ENCODE results near the gene TMEM182.

DNA sequence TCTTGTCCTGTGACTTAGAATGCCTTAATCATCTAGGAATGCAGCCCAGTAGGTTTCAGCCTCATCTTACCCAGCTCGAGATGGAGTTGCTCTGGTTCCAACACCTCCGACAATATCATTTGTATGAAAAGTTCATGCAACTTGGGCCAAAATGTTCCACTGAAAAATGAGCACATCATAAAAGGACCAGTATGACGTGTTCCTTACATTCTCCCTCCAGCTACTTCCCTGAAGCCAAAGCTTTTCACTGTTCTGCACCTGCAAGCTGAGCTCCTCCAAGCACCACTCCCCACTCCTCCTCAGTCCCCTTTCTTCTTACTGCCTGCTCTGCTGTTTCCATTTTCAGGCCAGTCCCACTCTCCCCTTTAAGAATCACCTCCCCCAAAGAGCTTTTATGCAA is 23.1 kb downstream of the TMEM182 start:
- no peak for TF ChIP-seq POLR2AphosphoS5 (IDR thresholded peaks at IDR 0.05; ENCODE audit: low read depth, low read length)
- TF ChIP-seq POLR2A (IDR thresholded peaks at IDR 0.05; ENCODE audit: low read depth, low read length), result no peak
- TF ChIP-seq TAF1 (IDR thresholded peaks at IDR 0.05; ENCODE audit: low read depth, low read length), result no peak
- TF ChIP-seq POU2F2 (IDR thresholded peaks at IDR 0.05; ENCODE audit: low read depth, low read length), result no peak
- no peak for TF ChIP-seq PAX5 (IDR thresholded peaks at IDR 0.05; ENCODE audit: insufficient read depth, low read length, severe bottlenecking)
- TF ChIP-seq SPI1 (IDR thresholded peaks at IDR 0.05; ENCODE audit: low read depth, low read length), result no peak

All from GM12891 (cell line).